Hypothalamus (tissue), 51 donors: ENCODE measurements around the gene AQP2.
A peak's percentile ranks its signal among the peaks of the same experiment; 100 is the strongest.

Experiments
- DNase-seq, 51 donors: peaks; one replicate each; lab custom pipeline; 2025; lab: John Stamatoyannopoulos, UW

The AQP2 gene

DNA sequence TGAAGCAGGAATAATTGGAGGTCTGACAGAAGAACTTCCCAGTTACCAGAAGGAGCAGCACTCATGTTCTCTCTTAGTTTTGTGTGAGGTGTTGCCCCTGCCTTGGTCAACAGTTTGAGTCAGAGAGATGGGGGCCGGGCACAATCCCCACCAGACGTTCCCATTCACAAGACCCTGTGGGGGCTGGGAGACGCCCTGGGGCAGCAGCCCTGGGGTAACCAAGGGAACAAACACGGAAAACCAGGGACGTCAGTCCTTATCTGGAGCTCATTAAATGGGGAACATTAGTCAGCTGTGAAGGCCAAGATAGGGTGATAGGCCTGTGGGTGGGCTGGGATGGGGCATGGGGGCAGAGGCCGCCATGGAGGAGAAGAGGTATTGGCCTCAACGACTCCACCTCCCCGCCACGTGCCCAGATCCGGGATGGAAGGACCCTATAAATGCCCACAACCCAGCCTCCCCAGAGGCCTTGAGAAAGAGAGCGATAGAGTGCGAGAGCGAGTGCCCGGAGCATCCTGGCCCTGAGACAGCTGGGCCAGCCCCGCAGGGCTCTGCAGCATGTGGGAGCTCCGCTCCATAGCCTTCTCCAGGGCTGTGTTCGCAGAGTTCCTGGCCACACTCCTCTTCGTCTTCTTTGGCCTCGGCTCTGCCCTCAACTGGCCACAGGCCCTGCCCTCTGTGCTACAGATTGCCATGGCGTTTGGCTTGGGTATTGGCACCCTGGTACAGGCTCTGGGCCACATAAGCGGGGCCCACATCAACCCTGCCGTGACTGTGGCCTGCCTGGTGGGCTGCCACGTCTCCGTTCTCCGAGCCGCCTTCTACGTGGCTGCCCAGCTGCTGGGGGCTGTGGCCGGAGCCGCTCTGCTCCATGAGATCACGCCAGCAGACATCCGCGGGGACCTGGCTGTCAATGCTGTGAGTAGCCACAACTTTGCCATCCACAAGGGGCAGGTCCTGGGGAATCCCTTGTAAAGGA, at the start of gene AQP2:
AQP2 (plus strand) TSS at position 465 of the 979 bp plus-strand sequence; CDS start at position 559, 94 bp downstream.
- no peak for DNase-seq

DNA sequence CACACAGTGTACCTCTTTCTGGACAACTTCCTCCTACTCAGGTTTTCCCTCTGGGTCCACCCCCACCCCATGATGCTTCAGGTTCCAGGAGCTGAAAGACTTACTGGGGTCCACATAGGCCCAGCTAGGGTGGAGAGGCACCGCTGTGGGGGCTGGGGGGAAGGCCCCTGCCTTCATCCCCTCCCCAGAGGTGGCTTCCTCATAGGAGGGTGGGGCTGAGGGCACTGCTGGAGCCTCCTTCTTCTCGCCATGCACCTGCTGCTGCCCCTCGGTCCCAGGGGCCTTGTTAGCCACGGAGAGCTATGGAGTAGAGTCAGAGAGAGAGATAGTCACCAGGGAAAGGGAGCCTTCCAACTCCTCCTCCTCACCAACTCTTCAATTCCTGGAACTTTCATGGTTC, 49.5 kb upstream of the AQP2 start:
- DNase-seq: no peak

DNA sequence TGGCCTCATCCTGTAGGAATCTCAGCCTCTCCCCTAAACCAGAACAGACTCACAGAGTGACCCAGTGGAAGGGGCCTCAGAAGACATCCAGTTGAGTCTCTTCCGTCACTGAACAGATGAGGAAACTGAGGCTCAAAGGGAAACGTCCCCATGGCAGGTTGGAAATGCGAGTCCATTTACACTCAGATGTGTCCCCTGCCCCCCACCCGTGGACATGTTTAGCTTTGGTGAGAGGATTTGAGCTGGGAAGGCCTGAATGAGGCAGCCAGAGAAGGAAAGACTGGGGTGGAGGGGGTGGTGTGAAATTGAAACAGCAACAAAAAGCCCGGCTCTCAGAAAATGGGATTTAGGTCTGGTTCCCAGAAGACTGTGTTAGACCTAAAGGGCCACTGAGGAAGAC, 48.6 kb upstream of the AQP2 start:
- no peak for DNase-seq

GRCh38 chr12:49902399-49903350, 47.9 kb upstream of the AQP2 start:
- DNase-seq: peak in 43 of 51 donors; percentile 15 to 89 (median 62)

DNA sequence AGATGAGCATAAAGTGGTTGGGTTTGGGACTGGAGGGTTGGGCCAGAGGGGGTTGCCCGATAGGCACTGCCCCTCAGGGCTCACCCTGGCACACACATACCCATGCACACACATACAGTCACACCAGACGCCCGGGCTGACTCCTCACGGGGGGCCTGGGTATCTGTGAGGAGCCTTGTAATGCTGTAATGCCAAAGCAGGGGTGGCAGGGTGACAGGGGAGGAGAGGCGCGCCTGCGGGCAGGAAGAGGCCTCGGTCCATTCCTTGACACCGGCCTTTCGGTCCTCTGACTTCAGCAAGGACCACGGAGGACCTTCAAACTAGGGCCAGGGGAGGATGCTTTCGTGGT, 47.2 kb upstream of the AQP2 start:
- peak in 15 of 51 donors; percentile 42 to 88 (median 62) for DNase-seq

GRCh38 chr12:49903700-49904423, 46.7 kb upstream of the AQP2 start, which contains the start of gene FAIM2:
Gene FAIM2 (minus strand): TSS chr12:49903900. CDS start chr12:49903792, 108 bp downstream.
- peak; percentile 45 to 97 (median 88) for DNase-seq

DNA sequence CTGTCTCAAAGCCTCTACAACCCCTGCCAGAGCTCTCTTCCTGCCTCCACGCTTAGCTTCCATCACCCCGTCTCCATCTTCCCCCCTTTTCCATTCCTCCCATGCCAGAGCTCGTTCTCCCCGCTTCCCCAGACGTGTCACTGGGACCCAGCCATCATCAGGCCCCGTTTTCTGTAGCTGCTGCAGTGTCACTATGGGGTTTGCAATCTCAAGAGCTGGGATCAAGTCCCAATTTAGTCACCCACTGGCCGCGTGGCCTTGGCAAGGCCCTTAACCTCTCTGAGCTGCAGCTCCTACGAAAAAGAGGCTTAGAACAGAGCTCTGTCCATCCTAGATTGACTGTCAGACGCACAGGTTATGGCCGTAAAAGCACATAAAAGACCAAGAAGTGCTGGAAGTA, 45.9 kb upstream of the AQP2 start:
- peak in 5 of 51 donors; percentile 23 to 58 (median 36) for DNase-seq

GRCh38 chr12:49905718-49906314, 44.7 kb upstream of the AQP2 start:
- no peak for DNase-seq

DNA sequence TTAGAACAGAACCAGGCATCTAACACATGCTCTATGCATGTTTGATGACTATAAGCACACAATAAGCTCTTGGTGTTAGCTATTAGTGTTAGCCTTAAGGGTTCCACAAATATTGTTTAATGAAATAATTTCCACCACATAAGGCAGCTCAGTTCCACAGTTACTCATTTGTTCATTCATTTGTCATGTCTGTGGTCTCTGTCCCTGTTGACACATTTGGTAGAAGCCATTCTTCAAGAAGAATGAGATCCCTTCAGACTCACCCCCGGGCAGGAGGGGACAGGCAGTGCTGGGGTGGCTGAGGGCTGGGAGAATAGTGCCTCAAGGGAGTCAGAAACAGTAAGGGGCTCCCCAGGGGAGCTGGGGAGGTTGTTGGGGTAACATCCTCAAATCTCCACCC, 43.2 kb upstream of the AQP2 start:
- peak in 3 of 51 donors; percentile 8 to 21 (median 14) for DNase-seq

GRCh38 chr12:49909356-49909755, 41.2 kb upstream of the AQP2 start:
- no peak for DNase-seq

DNA sequence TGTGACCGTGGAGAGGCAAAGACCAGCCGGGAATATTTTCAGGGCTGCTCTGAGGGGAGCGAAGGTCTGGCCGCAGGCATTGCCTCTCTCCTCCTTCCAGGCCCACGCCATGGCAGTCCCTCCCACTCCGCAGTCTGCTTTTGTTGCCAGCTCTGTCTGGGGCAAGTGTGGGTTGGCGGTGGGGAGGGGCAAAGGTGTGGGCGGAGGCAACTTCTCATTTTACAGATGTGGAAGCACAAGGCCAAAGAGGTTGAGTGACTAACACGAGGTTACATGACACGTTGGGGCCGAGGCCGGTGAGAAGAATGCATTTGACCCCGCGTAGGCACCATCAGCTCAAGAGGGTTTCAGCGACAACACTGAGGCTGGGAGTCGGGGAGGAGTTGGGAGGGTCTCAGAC, 40.7 kb upstream of the AQP2 start:
- DNase-seq: peak in 1 of 51 donors; percentile 10

DNA sequence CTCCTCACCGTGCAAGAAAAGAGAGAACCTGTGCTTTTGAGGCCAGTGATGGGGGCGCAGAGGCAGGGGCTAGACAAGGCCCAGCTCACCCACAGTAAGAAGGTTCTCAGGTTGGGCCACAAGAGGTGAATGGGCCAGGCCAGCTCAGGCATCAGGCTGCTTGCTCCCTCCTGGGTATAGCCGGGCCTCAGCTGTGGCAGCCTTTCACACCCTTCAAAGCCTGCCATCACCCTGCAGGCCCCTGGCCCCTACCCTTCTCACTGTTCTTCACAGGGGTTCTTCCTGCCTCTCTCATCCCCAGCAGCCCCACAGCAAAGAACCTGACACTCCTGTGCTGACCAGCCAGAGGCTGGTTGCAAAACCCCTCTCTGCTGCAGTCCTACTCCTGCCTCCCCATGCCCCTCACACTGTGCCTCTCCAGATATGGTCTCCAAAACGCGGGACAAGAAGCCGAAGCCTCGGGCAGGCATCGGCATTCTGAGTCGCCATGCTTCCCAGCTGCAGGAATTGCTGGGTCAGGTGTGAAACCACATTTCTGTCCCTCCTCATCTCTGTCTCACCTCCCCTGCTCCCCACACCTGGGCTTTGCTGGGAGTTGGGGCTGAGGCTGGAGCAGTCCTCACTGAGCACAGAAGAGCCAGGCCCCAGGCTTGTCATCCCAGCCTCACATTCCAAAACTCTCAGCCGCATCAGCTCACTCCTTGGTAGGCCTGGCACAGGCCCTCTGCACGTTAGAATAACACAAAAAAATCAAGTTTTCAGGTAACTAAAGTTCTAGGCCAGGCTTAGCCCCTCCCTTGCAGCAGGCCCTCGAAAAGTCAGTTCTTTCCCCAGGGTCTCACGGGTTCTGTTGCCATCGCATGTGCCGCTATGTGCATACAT, 40.0 kb upstream of the AQP2 start:
- DNase-seq: no peak

GRCh38 chr12:49911213-49911605, 39.3 kb upstream of the AQP2 start:
- DNase-seq: no peak

DNA sequence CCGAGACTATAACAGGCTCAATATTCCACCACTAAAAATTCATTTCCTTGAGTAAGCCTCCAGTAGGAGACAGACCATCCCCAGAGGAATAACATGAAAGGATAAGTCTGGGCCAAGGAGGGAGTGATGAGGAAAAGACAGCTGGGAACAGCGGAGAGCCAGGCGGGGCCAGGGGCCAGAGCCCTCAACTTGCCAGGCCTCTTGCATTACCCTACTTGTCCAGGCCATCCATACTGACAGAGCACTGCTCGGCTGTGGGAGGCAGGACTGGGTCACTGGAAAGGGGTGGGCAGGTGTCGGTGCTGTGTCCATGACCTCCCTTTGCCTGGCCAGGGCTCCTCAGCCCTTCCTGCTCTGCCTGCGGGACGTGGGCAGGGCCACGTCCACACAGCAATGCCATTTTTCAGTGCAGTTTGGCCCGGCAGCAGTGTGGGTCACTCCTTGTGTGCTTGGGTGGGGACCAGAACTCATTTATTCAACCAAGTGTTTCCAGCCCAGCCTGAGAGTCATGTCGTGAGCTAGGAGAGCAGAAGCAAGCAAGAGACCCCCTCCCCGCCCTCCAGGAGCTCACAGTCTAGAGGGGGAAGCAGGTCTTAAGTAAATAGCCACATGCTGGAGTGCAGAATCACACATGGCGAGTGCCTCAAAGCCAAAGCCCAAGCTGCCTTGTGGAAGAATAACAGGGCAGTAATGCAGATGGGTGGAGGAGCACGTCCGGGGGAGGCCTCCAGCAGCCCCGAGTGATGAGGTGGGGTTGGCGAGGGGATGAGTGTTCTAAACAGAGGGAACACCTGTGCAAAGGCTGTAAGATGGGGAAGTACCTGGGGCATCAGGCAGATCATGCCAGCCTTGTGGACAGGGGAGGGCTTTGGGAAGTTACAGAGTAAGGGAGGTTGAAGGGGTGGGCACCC, 37.9 kb upstream of the AQP2 start:
- no peak for DNase-seq

DNA sequence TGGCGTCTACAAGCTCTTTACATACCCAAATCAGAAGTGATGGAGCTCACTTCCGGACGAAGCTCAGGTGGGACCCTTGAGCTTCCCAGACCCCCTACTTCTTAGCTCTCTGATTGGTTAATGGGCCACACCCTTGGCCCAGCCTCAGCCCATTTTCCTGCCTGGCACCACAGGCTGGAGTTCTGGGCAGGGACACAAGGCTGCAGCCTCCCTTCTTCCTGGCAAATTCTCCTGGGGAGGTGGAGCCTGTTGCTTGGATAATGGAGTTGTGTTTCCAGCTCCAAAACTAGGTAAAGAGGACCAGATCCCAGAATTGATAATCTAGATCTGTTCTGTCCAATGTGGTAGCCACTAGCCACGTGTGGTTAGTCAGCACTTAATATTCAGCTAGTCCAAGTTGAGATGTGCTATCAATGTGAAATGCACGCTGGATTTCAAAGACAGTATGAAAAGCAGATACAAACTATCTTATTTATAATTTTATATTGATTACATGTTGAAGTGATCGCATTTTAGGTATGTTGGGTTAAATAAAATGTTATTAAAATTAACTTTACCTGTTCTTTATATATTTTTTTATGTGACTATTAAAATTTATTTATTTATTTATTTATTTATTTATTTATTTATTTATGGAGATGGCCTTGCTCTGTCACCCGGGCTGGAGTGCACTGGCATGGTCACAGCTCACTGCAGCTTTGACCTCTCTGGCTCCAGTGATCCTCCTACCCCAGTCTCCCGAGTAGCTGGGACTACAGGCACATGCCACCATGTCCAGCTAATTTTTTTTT, 34.2 kb upstream of the AQP2 start:
- DNase-seq: no peak

GRCh38 chr12:49917166-49917787, 33.3 kb upstream of the AQP2 start:
- no peak for DNase-seq

GRCh38 chr12:49917788-49918173, 32.8 kb upstream of the AQP2 start:
- DNase-seq: no peak
